ENCODE measurements around the gene TMEM121B. TPM values are rescaled to one million over a fixed set of nuclear protein-coding genes. Genes with fewer than 3 reads are reported as not detected.

Gene TMEM121B
- total and polyA plus RNA-seq, 2 of the 13 experiments (the other 11 are each of a cell fraction or from before 2014, with no cell fraction given): not detected

GRCh38 chr22:17109976-17110375 is 11.2 kb downstream of the TMEM121B start:
- Histone ChIP-seq H3K4me1 (ENCODE audit: insufficient read depth, low read length) (no peaks in the 10 kb centered on the region), H3K9ac (ENCODE audit: insufficient read depth, low read depth, low read length) (no peak overlapping the region), H2AFZ (ENCODE audit: low read length) (no peak overlapping the region), H3K36me3 (replicated peaks in 1 of 2; ENCODE audit: control insufficient read depth in 1 of 2, insufficient read depth in 2 of 2, low read length in 2 of 2) (peaks cover 0 to 3% of the 10 kb centered on the region in 2 experiments; a peak in 1 of 5 replicates), H4K20me1 (ENCODE audit: insufficient read depth, low read length) (no peaks in the 10 kb centered on the region), H3K27ac (ENCODE audit: extremely low read length, insufficient read depth, low read length) (no peak overlapping the region), H3K79me2 (ENCODE audit: insufficient read depth, low read length) (no peaks in the 10 kb centered on the region), H3K27me3 (ENCODE audit: control insufficient read depth in 1 of 2, insufficient read depth in 2 of 2, low read length in 2 of 2) (peaks cover 1 to 19% of the 10 kb centered on the region in 2 experiments; a peak in 3 of 5 replicates), H3K4me3 (replicated peaks in 1 of 3; ENCODE audit: insufficient read depth in 1 of 3, low read depth in 2 of 3, low read length in 3 of 3) (no peak overlapping the region), H3K4me2 (ENCODE audit: low read depth, low read length) (no peak overlapping the region), H3K9me3 (ENCODE audit: low read length) (no peaks in the 10 kb centered on the region)
- no peak for FAIRE-seq
- in situ Hi-C loops (cut with HindIII; ENCODE audit: extremely low pct_ligation_motif_present, low pct_unique_long_range_greater_than_20kb): no loop called here
- ATAC-seq: no peak
- 93% methylated on average over 16 of the region's 16 CpGs for WGBS (ENCODE audit: low lambda C conversion rate)
- POLR2A ChIA-PET: no interaction called here
- no TSS peak for BruUV-seq (replicated peaks)
- no peak for DNase-seq (ENCODE audit: low spot score)
- CTCF ChIA-PET (ENCODE audit: low intra/inter-chr PET ratio, low total read pairs): no interaction called here
- TF ChIP-seq MAFF (IDR thresholded peaks at IDR 0.05; ENCODE audit: low read depth, low read length): no peak
- no peak for TF ChIP-seq MED1 (CRISPR knock-in tag; IDR thresholded peaks at IDR 0.05)
- intact Hi-C loops (cut with micrococcal nuclease; ENCODE audit: unreplicated experiment): no loop called here

- POLR2A ChIA-PET: no interaction called here
These were observed 11.9 kb downstream of the TMEM121B start for GRCh38 chr22:17109113-17109865.

More at GRCh38 chr22:17109113-17109865, 11.9 kb downstream of the TMEM121B start:
- TF ChIP-seq ZNF512 (CRISPR knock-in tag; IDR thresholded peaks at IDR 0.05) (no peak), AGO2 (optimal IDR thresholded peaks at IDR 0.05; ENCODE audit: low read depth, low read length) (peak; percentile 72)
- H3K4me3 ChIP-seq (replicated peaks in 1 of 3; ENCODE audit: insufficient read depth in 1 of 3, low read depth in 2 of 3, low read length in 3 of 3): no peak overlapping the region
- H3K4me1 ChIP-seq (ENCODE audit: insufficient read depth, low read length): no peaks in the 10 kb centered on the region
- in situ Hi-C loops (cut with HindIII; ENCODE audit: extremely low pct_ligation_motif_present, low pct_unique_long_range_greater_than_20kb) (no loop called here), intact Hi-C loops (cut with micrococcal nuclease; ENCODE audit: unreplicated experiment) (no loop called here)
- DNase-seq (ENCODE audit: low spot score) (no peak), FAIRE-seq (no peak), ATAC-seq (no peak)
- H4K20me1 ChIP-seq (ENCODE audit: insufficient read depth, low read length): no peaks in the 10 kb centered on the region
- 93% methylated on average over 29 of the region's 42 CpGs for WGBS (ENCODE audit: low lambda C conversion rate)
- no peak overlapping the region for H3K9ac ChIP-seq (ENCODE audit: insufficient read depth, low read depth, low read length)
- H3K9me3 ChIP-seq (ENCODE audit: low read length): no peaks in the 10 kb centered on the region
- peaks cover 0 to 4% of the 10 kb centered on the region in 2 experiments; a peak in 2 of 5 replicates for H3K36me3 ChIP-seq (replicated peaks in 1 of 2; ENCODE audit: control insufficient read depth in 1 of 2, insufficient read depth in 2 of 2, low read length in 2 of 2)
- H3K4me2 ChIP-seq (ENCODE audit: low read depth, low read length): no peak overlapping the region
- no peaks in the 10 kb centered on the region for H3K79me2 ChIP-seq (ENCODE audit: insufficient read depth, low read length)
- H2AFZ ChIP-seq (ENCODE audit: low read length): no peak overlapping the region
- BruUV-seq (replicated peaks): no TSS peak
- H3K27ac ChIP-seq (ENCODE audit: extremely low read length, insufficient read depth, low read length): no peak overlapping the region
- peaks cover 1 to 13% of the 10 kb centered on the region in 2 experiments; a peak in 3 of 5 replicates for H3K27me3 ChIP-seq (ENCODE audit: control insufficient read depth in 1 of 2, insufficient read depth in 2 of 2, low read length in 2 of 2)
- CTCF ChIA-PET (ENCODE audit: low intra/inter-chr PET ratio, low total read pairs): no interaction called here
